SK-N-MC (cell line): ENCODE data around the gene MASTL.

Source experiments
- DNase-seq: peaks from one replicate; pipeline ENCODE4 v3.0.0-alpha.2; 2011; ENCODE audit warnings: low read depth, low spot score
- H3K27ac ChIP-seq: fragments of 200-600 bp; sonication (generic); 2 replicates; pipeline ENCODE4 v1.5.1; 2016; ENCODE audit warnings: mixed run types
- H3K36me3 ChIP-seq: fragments of 200-600 bp; sonication (generic); 2 replicates; pipeline ENCODE4 v1.6.1; 2017; ENCODE audit warnings: antibody characterized with exemption, low read length, mixed read lengths; ENCODE audit not compliant: insufficient read depth
- H3K4me3 ChIP-seq: fragments of 200-600 bp; sonication (generic); 2 replicates; pipeline ENCODE4 v1.5.1; 2016
- H3K9ac ChIP-seq: fragments of 200-600 bp; sonication (generic); 2 replicates; pipeline ENCODE4 v1.8.0; 2017; ENCODE audit warnings: mixed run types, mixed read lengths; ENCODE audit not compliant: insufficient read length
- H3K9me3 ChIP-seq: fragments of 200-600 bp; sonication (generic); 2 replicates; pipeline ENCODE4 v1.6.1; 2017; ENCODE audit warnings: low read depth, mild to moderate bottlenecking, antibody characterized with exemption, low read length, moderate library complexity, mixed read lengths
- EZH2 ChIP-seq: fragments of 200-600 bp; sonication (generic); IDR thresholded peaks from one replicate; pipeline ENCODE4 v1.6.1; 2017; ENCODE audit warnings: antibody characterized with exemption
- FOXP2 ChIP-seq: optimal IDR thresholded peaks from 2 replicates; pipeline ENCODE3; 2011; ENCODE audit warnings: mild to moderate bottlenecking, moderate library complexity; ENCODE audit not compliant: insufficient read depth; ENCODE audit errors: extremely low read length, control extremely low read depth
- POLR2AphosphoS5 ChIP-seq: IDR thresholded peaks from 2 replicates; pipeline ENCODE4 v1.6.1; 2012; ENCODE audit warnings: mild to moderate bottlenecking, low read depth, low read length, borderline replicate concordance

MASTL gene

DNA sequence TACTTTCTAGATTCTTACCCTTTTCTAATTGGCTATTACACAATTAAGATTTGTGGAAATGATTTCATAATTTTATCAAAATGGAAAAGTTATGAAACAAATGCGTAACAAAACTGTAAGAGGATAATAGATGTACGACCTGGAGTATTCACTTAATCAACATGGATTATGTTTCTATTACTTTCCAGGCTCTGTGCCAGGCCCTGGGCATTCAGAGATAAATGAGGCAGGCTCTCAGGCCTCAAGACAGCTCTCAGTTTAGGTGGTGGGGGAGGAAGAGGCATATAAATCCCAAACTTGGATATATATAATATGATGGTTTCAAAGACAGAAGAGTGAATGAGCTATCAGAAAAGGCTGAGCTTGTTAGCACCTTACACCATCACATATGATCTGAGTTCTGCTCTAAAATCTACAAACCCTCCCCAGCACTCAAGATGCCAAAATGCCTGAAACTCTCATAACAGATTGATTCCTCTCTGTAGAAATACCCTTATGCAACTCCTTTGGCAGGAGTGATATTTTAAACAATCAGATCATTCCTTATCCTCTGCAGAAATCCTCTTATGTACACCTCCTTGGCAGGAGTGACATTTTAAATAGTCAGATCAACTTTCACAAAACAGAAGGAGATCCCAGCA lies 42.9 kb downstream of the MASTL start:
- H3K9ac ChIP-seq: no peak overlapping the region
- no peak overlapping the region for H3K4me3 ChIP-seq
- no peak for TF ChIP-seq FOXP2
- TF ChIP-seq POLR2AphosphoS5: no peak
- no peak for TF ChIP-seq EZH2
- no peak overlapping the region; the same call in 1 of the 2 replicates for H3K27ac ChIP-seq
- no peaks in the 10 kb centered on the region for H3K36me3 ChIP-seq
- no peaks in the 10 kb centered on the region for H3K9me3 ChIP-seq
- DNase-seq: no peak

DNA sequence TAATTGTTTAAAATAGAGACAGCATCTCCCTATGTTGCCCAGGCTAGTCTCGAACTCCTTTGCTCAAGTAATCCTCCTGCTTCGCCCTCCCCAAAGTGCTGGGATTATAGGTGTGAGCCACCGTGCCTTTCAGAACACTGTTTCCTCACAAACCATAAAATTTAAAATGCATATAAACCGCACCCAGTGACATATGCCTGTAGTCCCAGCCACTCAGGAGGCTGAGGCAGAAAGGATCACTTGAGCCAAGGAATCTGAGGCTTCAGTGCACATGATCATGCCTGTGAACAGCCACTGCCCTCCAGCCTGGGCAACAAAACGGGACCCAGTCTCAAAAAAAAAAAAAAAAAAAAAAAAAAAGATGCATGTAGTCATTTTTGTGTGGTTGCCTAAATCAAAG lies 48.7 kb downstream of the MASTL start:
- DNase-seq: no peak
- Histone ChIP-seq H3K27ac (no peak overlapping the region), H3K4me3 (no peak overlapping the region), H3K9me3 (no peaks in the 10 kb centered on the region), H3K9ac (no peak overlapping the region), H3K36me3 (no peaks in the 10 kb centered on the region)
- TF ChIP-seq EZH2 (no peak), POLR2AphosphoS5 (no peak), FOXP2 (no peak)

- no peaks in the 10 kb centered on the region for H3K9me3 ChIP-seq
- TF ChIP-seq FOXP2 (no peak), EZH2 (no peak), POLR2AphosphoS5 (no peak)
- H3K36me3 ChIP-seq: no peaks in the 10 kb centered on the region; the same call in 1 of the 2 replicates
- H3K4me3 ChIP-seq: no peak overlapping the region
- H3K27ac ChIP-seq: no peak overlapping the region
- no peak for DNase-seq
- no peak overlapping the region for H3K9ac ChIP-seq
Measured at GRCh38 chr10:27207350-27207749, 52.2 kb downstream of the MASTL start.

GRCh38 chr10:27223964-27224363 lies 68.8 kb downstream of the MASTL start:
- TF ChIP-seq POLR2AphosphoS5: no peak
- TF ChIP-seq FOXP2: no peak
- TF ChIP-seq EZH2: no peak
- H3K9ac ChIP-seq: no peak overlapping the region
- no peak overlapping the region for H3K4me3 ChIP-seq
- DNase-seq: no peak
- H3K9me3 ChIP-seq: no peaks in the 10 kb centered on the region
- H3K27ac ChIP-seq: no peak overlapping the region
- H3K36me3 ChIP-seq: peaks cover 4% of the 10 kb centered on the region; the same call in 1 of the 2 replicates

- no peaks in the 10 kb centered on the region for H3K9me3 ChIP-seq
- no peak overlapping the region for H3K4me3 ChIP-seq
- no peak overlapping the region for H3K27ac ChIP-seq
- no peak overlapping the region for H3K9ac ChIP-seq
- no peak for DNase-seq
- H3K36me3 ChIP-seq: no peaks in the 10 kb centered on the region
- no peak for TF ChIP-seq EZH2
- no peak for TF ChIP-seq POLR2AphosphoS5
- no peak for TF ChIP-seq FOXP2
Measured at GRCh38 chr10:27225011-27225590, 69.9 kb downstream of the MASTL start.

GRCh38 chr10:27225642-27226257 lies 70.6 kb downstream of the MASTL start:
- no peak overlapping the region for H3K9ac ChIP-seq
- H3K27ac ChIP-seq: no peak overlapping the region
- TF ChIP-seq POLR2AphosphoS5: no peak
- no peak for TF ChIP-seq FOXP2
- TF ChIP-seq EZH2: no peak
- no peak overlapping the region for H3K4me3 ChIP-seq
- no peaks in the 10 kb centered on the region for H3K36me3 ChIP-seq
- H3K9me3 ChIP-seq: no peaks in the 10 kb centered on the region
- DNase-seq: no peak

GRCh38 chr10:27230022-27230421 lies 74.9 kb downstream of the MASTL start:
- Histone ChIP-seq H3K4me3 (no peak overlapping the region), H3K9me3 (no peaks in the 10 kb centered on the region), H3K27ac (no peak overlapping the region), H3K9ac (no peak overlapping the region), H3K36me3 (0 out of 2 replicates have a peak, but pooled peaks cover 3% of the 10 kb centered on the region)
- no peak for TF ChIP-seq EZH2
- TF ChIP-seq POLR2AphosphoS5: no peak
- TF ChIP-seq FOXP2: no peak
- DNase-seq: no peak

- DNase-seq: no peak
- H3K36me3 ChIP-seq: 0 out of 2 replicates have a peak, but pooled peaks cover 3% of the 10 kb centered on the region
- no peak overlapping the region for H3K4me3 ChIP-seq
- no peaks in the 10 kb centered on the region for H3K9me3 ChIP-seq
- no peak overlapping the region for H3K9ac ChIP-seq
- no peak for TF ChIP-seq FOXP2
- no peak for TF ChIP-seq EZH2
- TF ChIP-seq POLR2AphosphoS5: no peak
- H3K27ac ChIP-seq: no peak overlapping the region
Measured at GRCh38 chr10:27235706-27236105, 80.6 kb downstream of the MASTL start.
